Occipital lobe (tissue), 2 donors: ENCODE data around the gene NXF3. TPM values are rescaled to one million over a fixed set of nuclear protein-coding genes. Genes with fewer than 3 reads are reported as not detected.
"Not testable (repeated sequence)": the region's sequence is repeated elsewhere in the genome, so short reads cannot be mapped to it uniquely, and the experiment has no call there.

ENCODE experiments used
- DNase-seq: peaks from one replicate; lab custom pipeline; 2025; lab: John Stamatoyannopoulos, UW
- total RNA-seq: library from RNA; depleted of rRNA; stranded (reverse); fragments of >200 nt; gene quantifications from one replicate; pipeline ENCODE4 v1.2.3, GENCODE V29; 2014

The NXF3 gene, protein sequence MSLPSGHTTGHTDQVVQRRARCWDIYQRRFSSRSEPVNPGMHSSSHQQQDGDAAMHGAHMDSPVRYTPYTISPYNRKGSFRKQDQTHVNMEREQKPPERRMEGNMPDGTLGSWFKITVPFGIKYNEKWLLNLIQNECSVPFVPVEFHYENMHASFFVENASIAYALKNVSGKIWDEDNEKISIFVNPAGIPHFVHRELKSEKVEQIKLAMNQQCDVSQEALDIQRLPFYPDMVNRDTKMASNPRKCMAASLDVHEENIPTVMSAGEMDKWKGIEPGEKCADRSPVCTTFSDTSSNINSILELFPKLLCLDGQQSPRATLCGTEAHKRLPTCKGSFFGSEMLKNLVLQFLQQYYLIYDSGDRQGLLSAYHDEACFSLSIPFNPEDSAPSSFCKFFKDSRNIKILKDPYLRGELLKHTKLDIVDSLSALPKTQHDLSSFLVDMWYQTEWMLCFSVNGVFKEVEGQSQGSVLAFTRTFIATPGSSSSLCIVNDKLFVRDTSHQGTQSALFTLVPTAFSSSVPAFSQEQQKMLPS
- not detected for total RNA-seq

DNA sequence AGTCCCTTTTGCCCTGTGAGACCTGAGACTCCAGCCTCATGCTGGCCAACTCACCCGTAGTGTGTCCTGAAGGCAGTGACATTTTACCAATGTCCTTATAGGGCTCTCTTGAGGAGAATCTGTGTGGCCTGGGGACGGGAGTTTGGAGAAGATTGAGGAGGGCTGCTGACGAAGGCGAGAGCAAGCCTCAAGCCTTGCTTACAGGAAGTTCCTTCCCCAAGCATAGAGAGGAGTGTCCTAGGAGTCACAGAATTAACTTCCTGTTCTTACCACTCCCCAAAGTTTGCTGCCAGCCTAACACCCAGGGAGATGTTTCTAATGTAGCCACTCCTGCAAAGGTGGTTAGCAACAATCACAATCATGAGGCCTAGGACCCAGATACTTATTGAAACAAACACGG, at the start of gene NXF3:
TSS of gene NXF3 (minus strand) at position 202 of the 400 bp plus-strand sequence. CDS start at position 82, 120 bp downstream.
- DNase-seq: no peak

DNA sequence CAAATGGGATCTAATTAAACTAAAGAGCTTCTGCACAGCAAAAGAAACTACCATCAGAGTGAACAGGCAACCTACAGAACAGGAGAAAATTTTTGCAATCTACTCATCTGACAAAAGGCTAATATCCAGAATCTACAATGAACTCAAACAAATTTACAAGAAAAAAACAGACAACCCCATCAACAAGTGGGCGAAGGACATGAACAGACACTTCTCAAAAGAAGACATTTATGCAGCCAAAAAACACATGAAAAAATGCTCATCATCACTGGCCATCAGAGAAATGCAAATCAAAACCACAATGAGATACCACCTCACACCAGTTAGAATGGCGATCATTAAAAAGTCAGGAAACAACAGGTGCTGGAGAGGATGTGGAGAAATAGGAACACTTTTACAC, 43.6 kb upstream of the NXF3 start:
- not testable (repeated sequence) for DNase-seq

DNA sequence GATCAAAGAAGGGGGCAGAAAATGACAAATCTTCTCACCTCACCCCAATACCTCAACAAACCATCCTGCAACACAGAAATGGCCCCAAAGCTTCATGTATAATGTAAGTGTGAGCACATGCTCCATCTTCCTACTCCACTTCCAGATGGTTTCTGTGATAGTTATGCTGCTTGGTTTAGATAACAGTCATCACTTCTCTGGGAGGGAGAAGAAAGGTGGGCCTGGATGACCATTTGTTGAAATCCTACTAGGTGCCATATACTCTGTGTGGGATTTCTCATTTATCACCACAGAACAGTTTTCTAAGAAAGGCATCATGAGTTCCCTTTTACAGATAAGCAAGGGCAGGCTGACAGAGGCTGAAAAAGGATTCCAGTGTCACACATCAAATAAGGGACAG, 31.3 kb upstream of the NXF3 start:
- DNase-seq: no peak

DNA sequence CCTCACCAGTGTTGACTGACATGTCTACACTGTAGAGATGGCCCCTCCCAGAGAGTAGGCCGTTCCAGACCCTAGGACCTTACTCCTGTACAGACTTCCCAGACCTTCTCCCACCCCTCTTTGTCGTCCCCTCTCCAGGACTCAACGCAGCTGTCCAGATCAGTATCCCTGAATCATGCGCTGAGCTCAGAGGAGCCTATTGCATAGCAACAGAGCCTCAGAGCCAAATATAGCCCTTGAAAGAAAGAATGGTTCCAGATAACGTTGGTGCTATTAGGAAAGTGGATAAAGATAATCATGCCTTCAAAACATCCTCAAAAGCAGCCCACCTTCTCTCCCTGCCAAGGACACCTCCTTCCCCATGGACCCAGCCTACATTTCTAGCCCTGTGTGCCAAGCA, 27.8 kb upstream of the NXF3 start:
- DNase-seq: no peak

DNA sequence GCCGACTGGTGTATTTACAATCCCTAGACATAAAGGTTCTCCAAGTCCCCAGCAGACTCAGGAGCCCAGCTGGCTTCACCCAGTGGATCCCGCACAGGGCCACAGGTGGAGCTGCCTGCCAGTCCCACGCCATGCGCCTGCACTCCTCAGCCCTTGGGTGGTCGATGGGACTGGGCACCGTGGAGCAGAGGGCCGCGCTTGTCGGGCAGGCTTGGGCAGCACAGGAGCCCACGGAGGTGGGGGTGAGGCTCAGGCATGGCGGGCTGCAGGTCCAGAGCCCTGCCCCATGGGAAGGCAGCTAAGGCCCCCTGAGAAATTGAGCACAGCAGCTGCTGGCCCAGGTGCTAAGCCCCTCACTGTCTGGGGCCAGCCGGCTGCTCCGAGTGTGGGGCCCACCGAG, 24.0 kb upstream of the NXF3 start:
- not testable (repeated sequence) for DNase-seq

DNA sequence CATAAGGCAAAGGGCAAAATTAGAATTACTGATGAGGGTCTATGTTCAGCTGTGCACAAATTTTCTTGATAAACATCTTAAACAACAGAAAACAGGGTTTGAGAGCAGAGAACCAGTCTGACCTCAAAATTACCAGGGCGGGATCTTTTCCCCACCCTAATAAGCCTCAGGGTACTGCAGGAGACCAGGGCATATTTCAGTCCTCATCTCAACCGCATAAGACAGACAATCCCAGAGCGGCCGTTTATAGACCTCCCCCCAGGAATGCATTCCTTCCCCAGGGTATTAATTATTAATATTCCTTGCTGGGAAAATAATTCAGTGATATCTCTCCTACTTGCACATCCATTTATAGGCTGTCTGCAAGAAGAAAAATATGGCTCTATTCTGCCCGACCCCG, 16.6 kb upstream of the NXF3 start:
- not testable (repeated sequence) for DNase-seq

DNA sequence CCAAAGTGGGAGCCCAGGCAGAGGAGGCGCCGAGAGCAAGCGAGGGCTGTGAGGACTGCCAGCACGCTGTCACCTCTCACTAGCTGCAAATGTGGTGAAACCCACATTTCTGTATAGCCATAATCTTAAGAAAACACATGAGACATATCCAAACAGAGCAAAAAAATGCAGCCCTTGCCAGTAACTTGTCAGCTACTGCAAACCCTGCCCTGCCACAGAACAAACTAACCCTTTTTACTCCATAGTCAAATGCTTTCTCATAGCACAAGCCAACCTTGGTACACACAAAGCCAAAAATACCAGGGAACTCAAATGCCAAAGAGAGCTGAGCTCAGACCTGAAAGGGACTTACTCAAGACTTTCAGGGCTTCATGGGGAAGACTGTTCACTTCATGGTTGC, 14.9 kb upstream of the NXF3 start:
- no peak for DNase-seq

DNA sequence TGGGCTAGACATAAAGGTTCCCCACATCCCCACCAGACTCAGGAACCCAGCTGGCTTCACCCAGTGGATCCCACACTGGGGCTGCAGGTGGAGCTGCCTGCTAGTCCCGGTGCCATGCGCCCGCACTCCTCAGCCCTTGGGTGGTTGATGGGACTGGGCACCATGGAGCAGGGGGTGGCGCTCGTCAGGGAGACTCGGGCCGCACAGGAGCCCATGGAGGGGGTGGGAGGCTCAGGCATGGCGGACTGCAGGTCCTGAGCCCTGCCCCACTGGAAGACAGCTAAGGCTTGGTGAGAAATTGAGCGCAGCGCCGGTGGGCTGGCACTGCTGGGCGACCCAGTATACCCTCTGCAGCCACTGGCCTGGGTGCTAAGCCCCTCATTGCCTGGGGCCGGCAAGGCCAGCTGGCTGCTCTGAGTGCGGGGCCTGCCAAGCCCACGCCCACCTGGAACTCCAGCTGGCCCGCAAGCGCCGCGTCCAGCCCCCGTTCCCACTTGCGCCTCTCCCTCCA, 14.3 kb upstream of the NXF3 start:
- not testable (repeated sequence) for DNase-seq

DNA sequence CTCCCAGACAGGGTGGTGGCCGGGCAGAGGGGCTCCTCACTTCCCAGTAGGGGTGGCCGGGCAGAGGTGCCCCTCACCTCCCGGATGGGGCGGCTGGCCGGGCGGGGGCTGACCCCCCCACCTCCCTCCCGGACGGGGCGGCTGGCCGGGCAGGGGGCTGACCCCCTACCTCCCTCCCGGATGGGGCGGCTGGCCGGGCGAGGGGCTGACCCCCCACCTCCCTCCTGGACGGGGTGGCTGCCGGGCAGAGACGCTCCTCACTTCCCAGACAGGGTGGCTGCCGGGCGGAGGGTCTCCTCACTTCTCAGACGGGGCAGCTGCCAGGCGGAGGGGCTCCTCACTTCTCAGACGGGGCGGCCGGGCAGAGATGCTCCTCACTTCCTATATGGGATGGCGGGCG, 11.4 kb upstream of the NXF3 start:
- DNase-seq: not testable (repeated sequence)

DNA sequence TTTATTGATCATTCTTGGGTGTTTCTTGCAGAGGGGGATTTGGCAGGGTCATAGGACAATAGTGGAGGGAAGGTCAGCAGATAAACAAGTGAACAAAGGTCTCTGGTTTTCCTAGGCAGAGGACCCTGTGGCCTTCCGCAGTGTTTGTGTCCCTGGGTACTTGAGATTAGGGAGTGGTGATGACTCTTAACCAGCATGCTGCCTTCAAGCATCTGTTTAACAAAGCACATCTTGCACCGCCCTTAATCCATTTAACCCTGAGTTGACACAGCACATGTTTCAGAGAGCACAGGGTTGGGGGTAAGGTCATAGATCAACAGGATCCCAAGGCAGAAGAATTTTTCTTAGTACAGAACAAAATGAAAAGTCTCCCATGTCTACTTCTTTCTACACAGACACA, 10.9 kb upstream of the NXF3 start:
- not testable (repeated sequence) for DNase-seq

DNA sequence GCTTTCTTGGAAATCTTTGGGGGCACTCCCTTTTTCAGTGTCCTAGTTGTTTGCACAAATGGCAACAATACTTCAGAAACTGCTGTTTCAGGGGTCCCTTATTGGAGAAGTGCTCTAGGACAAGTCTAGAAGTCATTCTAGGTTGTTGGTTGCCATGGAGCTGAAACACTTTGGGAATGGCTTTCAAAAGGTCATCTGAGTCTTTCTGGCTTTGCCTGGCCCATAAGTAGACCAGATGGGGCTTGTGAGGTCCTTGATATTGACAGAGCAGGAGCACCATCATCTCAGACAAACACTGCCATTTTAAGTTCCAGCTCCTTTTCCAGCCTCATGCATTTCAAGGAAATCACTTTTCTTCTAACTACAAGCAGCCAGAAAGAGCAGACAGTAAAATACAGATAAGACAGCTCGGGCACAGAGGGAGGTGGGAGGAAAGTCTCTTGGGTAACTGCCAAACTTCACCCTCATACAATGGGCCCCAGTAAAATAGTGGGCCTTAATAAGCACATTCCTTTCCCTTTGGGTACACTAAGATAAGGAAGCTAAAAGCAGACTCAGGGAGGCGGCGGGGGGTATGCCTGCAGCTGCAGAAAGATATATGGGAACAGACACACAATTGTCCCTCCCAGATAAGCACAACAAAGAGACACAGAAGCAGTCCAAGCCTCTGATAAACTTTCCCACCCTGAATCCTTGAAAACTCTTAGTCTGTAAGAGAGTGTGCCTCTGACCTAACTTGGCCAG, 8.5 kb upstream of the NXF3 start:
- no peak for DNase-seq

DNA sequence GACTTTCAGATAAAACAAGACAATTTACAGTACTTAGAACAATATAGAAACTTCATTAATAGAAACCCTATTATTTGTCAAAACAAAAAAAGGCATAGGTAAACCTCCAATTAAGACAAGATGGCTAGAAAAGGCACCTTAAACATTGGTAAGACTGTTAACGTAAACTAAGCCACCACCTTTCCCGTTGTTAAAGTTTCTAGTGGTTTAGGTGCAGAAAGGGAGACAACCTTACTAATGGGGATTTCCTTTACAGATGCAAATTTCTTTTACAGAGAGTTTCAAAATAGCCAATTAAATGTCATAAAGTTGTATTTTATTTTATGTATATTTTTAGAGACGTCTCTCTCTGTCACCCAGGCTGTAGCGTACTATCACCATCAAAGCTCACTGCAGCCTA, 7.5 kb upstream of the NXF3 start:
- DNase-seq: no peak

DNA sequence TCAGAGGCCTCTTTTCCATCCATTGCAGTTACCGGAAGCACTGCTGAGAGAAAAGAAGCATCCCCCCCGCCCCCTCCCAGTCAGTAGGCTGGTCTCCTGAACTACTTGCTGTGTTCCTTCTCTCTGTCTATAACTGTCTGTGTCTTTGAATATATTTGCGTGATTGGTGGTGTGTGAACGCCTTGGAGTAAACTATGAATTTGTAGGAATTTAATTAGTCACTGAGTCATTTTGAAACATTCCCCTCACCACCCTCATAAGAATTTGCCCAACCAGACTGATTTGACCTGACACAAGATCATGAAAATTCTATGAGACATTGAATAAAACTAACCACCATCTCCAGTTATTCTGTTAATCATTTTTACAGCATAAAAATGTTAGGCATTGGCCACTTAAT, 6.7 kb upstream of the NXF3 start:
- no peak for DNase-seq

DNA sequence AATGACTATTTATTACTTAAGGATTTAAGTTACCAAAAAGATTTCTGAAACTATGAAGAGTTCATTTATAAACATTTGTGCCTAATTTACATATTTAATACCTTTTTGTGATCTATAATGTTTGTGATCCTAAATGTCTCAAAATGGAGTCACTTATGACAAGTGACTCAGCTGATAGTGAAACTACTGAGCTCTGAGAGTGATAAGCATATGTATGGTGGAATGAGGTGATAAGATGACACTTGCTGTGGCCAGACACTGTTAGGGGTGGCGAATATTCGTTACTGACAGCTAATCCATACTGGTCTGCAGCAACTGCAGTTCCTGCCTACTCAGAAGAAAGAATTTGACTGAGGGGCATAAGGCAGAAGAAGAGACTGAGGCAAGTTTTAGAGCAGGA, 5.5 kb upstream of the NXF3 start:
- DNase-seq: no peak

DNA sequence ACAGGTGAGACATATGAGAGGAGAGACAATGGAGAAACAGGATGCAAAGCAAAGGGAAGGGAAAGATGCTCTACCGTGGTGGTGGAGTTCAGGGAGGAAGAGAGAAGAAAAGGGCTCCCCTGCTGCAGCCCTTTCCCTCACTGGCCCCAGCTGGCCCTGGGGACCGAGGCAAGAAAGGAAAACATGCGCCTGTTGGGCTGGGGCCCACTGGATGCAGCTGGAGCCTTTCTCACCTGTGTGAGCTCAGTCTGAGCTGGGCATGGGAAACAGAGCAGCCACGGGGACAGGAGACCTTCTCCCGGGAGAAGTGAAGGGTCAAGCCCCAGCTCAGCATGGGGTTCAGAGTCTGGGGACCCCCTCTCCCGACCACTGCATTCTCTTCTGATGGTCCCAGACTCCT, 11.9 kb downstream of the NXF3 start:
- DNase-seq: no peak

DNA sequence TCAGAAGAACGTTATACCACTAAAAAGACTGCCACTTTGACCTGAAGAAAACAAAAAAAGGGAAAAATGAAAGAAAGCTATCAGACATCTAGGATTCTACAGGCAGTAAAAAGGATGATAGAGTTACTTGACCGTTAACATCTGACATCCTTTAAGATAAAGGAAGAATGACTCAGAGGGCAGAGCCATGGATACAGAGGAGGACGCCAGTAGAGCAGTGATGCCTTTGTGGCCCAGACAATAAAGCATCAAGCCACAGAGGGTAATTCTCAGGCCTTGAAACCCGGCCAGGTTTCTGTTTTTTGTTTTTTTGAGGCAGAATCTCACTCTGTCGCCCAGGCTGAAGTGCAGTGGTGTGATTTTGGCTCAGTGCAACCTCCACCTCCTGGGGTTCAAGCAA, 19.5 kb downstream of the NXF3 start:
- no peak for DNase-seq

DNA sequence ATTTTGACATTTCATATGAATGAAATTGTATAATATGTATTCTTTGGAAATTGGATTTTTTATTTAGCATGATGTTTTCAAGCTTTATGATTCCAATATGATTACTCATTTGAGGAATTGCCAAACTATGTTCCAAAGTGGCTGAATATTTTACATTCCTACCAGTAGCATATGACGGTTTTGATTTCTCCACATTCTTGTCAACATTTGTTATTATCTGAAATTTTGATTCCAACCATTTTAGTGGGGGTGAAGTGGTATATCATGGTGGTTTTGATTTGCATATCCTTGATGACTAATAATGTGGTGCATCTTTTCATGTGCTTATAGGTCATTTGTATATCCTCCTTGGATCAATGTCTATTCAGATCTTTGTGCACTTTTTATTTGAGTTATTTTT, 26.3 kb downstream of the NXF3 start:
- no peak for DNase-seq

DNA sequence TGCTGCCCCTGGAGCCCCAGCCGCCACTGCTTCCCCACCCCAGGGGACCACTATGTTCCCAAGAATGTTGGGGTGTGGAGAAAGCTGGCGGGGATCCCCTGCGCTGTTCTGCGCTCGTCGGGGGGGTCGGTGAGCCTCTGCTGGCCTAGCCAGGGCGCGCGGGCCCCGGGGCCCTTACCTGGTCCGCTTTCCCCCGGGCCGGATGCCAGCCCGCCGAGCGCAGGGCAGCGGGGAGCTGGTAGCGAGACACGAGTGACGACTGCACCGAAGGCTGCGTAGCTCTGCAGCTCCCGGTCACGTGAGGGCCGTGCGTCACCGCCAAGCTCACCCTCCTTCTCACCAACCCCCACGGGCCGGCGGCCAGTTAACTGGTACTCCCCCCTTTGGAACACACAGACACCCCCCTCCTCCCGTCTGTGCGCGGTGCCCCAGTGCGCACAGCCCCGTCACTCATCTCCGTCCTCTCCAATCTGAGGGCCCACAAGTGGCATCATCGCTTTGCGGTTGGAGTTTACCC, 29.0 kb downstream of the NXF3 start, which contains the start of gene BEX1:
TSS of gene BEX1 (minus strand) at position 254 of the 517 bp plus-strand sequence. CDS start 897 bp downstream, outside the sequence.
- DNase-seq: peak; percentile 71

DNA sequence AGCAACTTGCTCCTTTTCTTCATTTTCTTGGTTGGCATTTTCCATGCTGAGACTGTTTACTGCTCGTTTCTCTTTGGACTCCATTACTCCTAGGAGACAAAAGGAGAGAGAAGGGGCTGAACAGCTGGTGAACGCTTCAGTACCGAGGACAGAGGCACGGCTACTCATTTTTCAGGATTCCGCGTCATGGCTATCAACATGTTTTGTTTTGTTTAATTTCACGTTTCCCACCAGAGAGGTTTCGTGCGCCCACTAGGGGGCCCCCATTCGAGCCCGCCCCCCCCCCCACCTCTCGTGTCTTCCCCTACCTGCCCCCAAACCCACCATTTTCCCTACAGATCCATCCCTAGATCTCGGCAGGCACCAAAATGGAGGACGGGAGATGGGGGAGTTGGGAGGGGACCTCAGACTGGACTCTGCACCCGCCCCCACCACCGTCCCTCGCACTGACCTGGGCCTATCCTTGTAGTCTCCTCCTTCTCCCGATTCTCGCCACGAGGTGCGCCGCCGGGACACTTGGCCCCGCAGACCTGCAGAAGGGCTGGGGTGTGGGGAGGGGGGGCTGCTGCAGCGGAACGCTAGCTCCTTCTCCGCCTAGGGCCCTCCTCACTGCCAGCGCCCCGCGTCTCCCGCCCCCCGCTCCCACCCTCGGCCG, 29.6 kb downstream of the NXF3 start:
- DNase-seq: peak; percentile 12

DNA sequence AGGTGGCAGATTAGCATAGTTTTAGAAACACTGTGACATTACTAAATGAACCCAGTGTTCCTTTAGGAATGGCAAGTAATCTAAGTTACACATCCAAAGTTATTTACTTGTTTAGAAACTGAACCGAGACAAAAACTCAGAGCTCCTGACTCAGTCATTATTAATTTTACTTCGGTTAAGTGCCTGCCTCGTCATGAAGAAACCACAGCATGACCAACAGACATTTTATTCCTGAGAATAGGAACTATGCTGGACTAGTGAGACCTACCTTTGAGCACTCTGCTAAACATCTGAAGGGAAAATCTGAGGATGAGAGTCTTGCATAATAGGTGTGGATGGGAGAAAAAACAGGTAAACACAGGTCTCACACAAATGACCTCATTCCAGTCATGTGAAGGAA, 31.5 kb downstream of the NXF3 start:
- no peak for DNase-seq

DNA sequence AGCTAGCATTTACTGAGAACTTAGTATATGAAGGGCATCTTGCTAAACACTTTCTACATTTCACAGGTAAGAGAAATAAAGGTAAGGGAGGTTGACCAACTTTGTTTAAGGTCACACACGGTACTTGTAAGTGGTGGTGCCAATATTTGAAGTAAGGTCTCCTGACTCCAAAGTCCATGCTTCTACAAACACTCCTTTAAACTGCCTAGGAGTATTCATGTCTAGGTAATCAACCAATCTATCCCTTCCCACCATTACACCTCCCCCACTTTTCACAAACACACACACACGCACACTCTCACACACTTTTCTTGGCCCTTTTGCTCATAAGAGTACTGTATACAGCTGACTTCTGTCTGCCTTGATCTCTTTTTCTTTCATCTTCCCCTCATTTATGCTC, 36.0 kb downstream of the NXF3 start:
- no peak for DNase-seq

DNA sequence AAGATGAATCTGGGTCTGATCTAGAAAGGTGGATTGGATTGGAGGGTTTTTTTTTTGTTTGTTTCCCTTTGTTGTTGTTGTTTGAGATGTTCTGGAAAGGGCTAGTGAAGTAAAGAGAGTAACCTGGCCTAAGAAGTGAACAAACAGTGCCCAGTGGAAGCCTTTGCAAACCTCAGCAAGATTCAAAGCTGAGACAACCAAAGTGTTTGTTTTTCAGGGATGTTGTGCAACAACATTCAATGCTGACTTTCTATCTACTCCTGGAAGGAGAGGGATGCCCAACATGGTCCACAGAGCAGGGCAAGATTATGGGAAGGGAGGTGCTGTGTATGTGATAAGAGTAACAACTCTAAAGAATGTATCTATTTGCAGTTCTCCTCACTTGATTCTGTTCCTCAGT, 40.3 kb downstream of the NXF3 start:
- no peak for DNase-seq
